GM12874 (cell line): Measurements from ENCODE around the gene PLCZ1.

Experiments
- TF ChIP-seq, protein P1 (sequence below): IDR thresholded peaks from 2 replicates; pipeline ENCODE4 v1.5.1; 2011; ENCODE audit warnings: low read depth, mild to moderate bottlenecking, control low read depth, low read length, moderate library complexity; ENCODE audit not compliant: insufficient read depth

Gene PLCZ1

GRCh38 chr12:18676996-18677588, 60.7 kb downstream of the PLCZ1 start:
- TF ChIP-seq, protein P1, sequence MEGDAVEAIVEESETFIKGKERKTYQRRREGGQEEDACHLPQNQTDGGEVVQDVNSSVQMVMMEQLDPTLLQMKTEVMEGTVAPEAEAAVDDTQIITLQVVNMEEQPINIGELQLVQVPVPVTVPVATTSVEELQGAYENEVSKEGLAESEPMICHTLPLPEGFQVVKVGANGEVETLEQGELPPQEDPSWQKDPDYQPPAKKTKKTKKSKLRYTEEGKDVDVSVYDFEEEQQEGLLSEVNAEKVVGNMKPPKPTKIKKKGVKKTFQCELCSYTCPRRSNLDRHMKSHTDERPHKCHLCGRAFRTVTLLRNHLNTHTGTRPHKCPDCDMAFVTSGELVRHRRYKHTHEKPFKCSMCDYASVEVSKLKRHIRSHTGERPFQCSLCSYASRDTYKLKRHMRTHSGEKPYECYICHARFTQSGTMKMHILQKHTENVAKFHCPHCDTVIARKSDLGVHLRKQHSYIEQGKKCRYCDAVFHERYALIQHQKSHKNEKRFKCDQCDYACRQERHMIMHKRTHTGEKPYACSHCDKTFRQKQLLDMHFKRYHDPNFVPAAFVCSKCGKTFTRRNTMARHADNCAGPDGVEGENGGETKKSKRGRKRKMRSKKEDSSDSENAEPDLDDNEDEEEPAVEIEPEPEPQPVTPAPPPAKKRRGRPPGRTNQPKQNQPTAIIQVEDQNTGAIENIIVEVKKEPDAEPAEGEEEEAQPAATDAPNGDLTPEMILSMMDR = no peak

DNA sequence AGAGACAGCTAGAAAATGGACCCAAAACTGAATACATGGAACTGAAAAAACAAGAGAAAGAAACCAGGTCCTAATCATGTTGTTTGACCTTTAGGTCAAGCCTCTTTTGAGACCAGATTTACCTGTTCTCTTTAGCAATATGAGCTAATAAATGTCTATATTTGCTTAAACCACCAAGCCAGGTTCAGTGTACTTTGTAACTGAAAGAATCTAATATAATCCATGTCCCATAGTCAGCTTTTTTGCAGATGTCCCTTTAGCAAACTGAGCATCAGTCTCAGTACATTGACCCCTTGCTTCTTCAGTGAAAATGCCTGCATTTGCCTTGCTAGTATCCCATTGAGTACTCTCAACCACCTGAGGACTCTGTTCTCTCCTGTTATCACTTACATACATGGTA, 61.7 kb downstream of the PLCZ1 start:
- TF ChIP-seq, protein P1 = no peak

DNA sequence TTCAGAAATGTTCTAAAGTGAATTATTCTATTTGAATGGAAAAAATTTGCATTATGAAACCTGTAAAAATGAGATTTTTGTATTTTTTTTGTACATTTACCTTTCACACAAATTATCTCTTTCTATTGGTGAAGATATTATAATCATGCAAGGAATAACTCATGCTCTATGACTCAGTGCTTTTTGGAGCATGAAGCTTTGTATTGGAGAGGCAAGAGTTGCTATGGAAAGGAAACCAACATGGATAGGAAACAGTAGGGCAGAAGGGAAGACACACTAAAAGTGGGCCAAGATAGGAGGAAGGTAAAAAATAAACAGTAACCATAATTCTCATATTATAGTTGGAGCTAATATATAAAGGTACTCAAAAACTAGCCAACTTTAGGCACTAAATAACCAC, 79.0 kb downstream of the PLCZ1 start:
- TF ChIP-seq, protein P1 = no peak

DNA sequence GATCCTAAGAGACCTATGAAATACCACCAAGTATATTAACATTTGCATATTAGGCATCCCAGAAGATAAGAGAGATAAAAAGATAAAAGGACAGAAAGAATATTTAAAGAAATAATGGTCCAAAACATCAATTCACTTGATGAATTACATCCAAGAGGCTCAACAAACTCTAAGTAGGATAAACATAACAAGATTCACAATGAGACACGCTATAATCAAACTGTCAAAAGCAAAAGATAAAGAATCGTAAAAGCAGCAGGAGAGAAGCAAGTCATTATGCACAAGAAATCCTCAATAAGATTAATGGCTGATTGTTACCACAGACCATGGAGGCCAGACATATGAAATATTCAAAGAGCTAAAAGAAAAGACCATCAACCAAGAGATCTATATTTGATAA, 79.6 kb downstream of the PLCZ1 start:
- TF ChIP-seq, protein P1 = no peak

DNA sequence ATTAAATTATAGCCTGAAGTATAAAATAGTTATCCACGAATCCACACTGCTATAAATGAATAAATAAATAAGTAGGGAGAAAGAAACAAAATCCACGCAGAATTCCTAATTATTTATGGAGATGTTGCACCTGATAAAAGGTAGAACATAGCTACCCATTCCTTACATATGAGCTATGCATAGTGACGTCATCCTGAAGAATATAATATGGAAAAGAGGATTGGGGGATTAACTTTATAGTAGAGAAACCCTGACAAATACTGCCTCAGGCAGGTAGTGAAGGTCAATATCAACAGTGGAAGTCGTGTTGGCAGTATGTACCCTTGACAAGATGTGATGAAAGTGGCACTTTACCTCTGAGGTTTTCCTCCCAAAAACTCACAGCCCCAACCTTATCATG, 82.5 kb downstream of the PLCZ1 start:
- TF ChIP-seq, protein P1 = no peak

- TF ChIP-seq, protein P1 = no peak
Measured at GRCh38 chr12:18653465-18653864, 84.3 kb downstream of the PLCZ1 start.

GRCh38 chr12:18652596-18652995, 85.2 kb downstream of the PLCZ1 start:
- TF ChIP-seq, protein P1 = no peak

DNA sequence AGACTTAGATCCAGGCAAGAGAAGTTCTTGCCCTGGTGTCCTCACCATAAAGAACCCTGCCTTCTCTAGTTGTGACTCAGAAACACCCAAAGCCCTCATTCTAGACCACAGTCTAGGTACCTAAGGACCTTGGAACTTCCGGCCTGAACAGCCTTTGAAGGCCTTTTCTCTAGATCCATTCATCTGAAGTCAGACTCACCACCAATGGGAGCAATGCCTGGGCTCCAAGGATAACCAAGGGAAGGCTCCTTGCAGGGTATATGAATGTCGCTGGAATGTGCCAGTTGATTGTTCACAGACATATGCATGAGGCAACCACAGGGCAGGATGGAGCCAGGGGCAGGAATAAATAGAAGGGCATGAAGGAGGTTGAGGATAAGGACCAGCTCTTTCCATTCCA, 86.3 kb downstream of the PLCZ1 start:
- TF ChIP-seq, protein P1 = no peak
